Measurements from ENCODE around the gene DMPK. TPM values are rescaled to one million over a fixed set of nuclear protein-coding genes. Genes with fewer than 3 reads are reported as not detected.
A peak's percentile ranks its signal among the peaks of the same experiment; 100 is the strongest.

DMPK gene
- total RNA-seq, 1 donor from 2014 or later: 284 TPM

DNA sequence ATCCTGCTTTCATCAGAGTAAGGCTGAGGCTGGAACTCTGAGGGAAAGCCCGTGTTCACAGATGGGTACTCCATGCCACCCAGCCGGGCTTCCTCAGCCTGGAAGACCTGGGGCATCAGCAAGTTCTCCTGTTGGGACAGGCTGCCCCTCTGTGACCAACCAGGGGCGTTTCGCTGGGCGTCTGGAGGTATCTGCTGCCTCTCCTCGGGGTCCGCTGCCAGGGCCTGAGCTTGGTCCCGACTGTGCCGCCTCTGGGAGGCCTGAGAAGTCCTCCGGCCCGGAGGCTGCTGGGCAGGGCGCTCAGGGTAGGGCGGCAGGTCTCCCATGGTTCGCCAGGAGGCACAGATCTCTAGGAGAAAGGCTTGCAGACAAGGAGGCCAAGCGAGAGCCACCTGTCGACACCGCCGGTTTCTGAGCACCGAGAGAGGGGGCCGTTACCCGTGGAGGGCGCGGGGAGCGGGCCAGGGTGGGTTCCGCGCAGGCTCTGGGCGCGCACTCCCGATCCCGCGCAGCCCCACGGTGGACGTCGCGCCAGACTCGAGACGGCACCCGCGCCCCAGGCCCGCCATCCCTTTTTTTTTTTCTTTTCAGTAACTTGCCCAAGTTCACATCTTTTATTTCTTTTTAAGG, 32.7 kb upstream of the DMPK start, which contains the start of gene RSPH6A:
RSPH6A (minus strand) TSS at position 458 of the 630 bp plus-strand sequence; CDS start at position 326, 132 bp downstream.
- peaks cover 4% of the 10 kb centered on the region for H3K36me3 ChIP-seq
- peaks cover 27% of the 10 kb centered on the region for H3K4me1 ChIP-seq
- no peaks in the 10 kb centered on the region for H3K9me3 ChIP-seq (replicated peaks)
- peaks cover 11% of the 10 kb centered on the region for H3K27me3 ChIP-seq (ENCODE audit: low read depth)
- DNase-seq: no peak
- intact Hi-C loops (cut with micrococcal nuclease): no loop called here
- peak within 1 kb of the TSS; percentile 15 for H3K27ac ChIP-seq (replicated peaks)
- peak within 1 kb of the TSS; percentile 66 for H3K4me3 ChIP-seq
- TF ChIP-seq, protein P1, sequence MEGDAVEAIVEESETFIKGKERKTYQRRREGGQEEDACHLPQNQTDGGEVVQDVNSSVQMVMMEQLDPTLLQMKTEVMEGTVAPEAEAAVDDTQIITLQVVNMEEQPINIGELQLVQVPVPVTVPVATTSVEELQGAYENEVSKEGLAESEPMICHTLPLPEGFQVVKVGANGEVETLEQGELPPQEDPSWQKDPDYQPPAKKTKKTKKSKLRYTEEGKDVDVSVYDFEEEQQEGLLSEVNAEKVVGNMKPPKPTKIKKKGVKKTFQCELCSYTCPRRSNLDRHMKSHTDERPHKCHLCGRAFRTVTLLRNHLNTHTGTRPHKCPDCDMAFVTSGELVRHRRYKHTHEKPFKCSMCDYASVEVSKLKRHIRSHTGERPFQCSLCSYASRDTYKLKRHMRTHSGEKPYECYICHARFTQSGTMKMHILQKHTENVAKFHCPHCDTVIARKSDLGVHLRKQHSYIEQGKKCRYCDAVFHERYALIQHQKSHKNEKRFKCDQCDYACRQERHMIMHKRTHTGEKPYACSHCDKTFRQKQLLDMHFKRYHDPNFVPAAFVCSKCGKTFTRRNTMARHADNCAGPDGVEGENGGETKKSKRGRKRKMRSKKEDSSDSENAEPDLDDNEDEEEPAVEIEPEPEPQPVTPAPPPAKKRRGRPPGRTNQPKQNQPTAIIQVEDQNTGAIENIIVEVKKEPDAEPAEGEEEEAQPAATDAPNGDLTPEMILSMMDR (IDR thresholded peaks at IDR 0.05; ENCODE audit: borderline replicate concordance): no peak

DNA sequence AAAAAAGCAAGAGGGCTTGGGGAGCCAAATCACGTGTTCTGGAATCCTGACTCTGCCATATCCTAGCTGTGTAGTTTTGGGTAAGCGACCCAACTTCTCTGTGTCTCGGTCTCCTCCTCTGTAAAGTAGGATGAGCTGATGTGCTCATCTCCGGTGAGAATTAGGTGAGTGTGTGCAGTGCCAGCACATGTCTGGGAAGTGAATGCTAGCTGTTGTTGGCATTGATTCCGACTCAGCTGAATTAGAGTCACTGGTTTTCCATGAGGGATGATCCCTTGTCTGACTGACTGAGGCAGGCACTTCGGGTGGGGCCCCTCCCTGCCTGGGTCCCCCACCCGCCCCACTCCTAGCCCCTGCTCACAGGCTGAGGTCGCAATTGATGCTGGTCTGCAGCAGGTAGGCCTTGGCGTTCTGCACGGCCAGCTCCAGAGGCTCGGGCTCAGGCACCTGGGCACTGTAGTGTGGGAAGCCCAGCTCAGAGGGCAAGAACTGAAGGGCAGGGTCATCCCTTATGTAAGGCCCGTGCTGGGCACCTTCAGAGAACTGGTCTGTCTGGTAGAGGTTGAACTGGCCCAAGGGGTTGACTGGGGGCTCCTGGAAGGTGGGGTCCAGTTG, 32.0 kb upstream of the DMPK start:
- Histone ChIP-seq H3K36me3 (no peaks in the 10 kb centered on the region), H3K9me3 (replicated peaks) (no peaks in the 10 kb centered on the region), H3K4me3 (no peak overlapping the region), H3K27ac (replicated peaks) (no peak overlapping the region), H3K4me1 (peaks cover 27% of the 10 kb centered on the region), H3K27me3 (ENCODE audit: low read depth) (peaks cover 11% of the 10 kb centered on the region)
- TF ChIP-seq, protein P1 (IDR thresholded peaks at IDR 0.05; ENCODE audit: borderline replicate concordance): no peak
- no peak for DNase-seq
- intact Hi-C loops (cut with micrococcal nuclease): no loop called here

DNA sequence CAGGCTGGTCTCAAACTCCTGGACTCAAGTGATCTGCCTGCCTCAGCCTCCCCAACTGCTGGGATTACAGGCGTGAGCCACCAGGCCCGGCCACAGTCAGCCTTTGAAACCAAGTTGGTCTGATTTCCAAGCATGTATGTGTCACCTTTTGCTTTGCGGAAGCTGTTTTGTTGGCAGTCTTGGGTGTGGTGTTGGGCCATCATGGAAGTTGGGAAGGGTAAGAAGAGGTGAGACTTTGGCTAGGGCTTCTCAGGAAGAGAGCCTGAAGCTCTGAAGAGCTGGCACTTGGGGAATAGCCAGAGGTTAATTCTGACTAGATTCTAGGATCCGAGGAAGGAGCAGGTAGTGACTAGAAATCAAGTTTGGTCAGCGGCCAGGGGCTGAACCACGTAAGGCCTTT, 30.0 kb upstream of the DMPK start:
- no peaks in the 10 kb centered on the region for H3K36me3 ChIP-seq
- DNase-seq: no peak

DNA sequence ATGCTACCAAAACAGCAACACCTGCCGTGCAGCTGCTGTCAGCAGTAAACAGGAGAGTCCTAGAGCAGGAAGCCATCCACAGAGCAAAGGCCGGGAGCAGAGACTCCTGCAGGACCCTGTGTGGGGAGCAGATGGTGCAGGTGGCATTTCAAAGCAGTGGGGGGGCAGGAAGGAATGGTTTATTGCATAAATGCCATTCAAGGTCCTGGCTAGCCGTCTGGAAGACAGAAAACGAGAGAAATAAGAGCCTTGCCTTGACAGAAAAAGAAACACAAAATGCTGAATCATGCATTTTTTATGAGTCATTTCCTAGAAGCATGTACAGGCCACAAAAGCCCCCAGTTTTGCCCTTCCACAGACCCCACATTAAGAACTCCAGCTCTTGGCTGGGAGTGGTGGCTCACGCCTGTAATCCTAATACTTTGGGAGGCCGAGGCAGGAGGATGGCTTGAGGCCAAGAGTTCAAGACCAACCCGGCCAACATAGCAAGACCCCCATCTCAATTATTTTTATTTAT, 27.4 kb upstream of the DMPK start:
- H3K4me3 ChIP-seq: no peak overlapping the region
- H3K27ac ChIP-seq (replicated peaks): no peak overlapping the region
- H3K9me3 ChIP-seq (replicated peaks): no peaks in the 10 kb centered on the region
- peaks cover 2% of the 10 kb centered on the region for H3K27me3 ChIP-seq (ENCODE audit: low read depth)
- no peak for DNase-seq
- TF ChIP-seq, protein P1 (IDR thresholded peaks at IDR 0.05; ENCODE audit: borderline replicate concordance): no peak
- peaks cover 2% of the 10 kb centered on the region for H3K4me1 ChIP-seq
- intact Hi-C loops (cut with micrococcal nuclease): no loop called here
- H3K36me3 ChIP-seq: no peaks in the 10 kb centered on the region

More for the DNA sequence above, 30.0 kb upstream of the DMPK start:
- Histone ChIP-seq H3K9me3 (replicated peaks) (no peaks in the 10 kb centered on the region), H3K27ac (replicated peaks) (no peak overlapping the region), H3K4me1 (peaks cover 27% of the 10 kb centered on the region), H3K27me3 (ENCODE audit: low read depth) (peaks cover 11% of the 10 kb centered on the region), H3K4me3 (no peak overlapping the region)
- TF ChIP-seq, protein P1 (IDR thresholded peaks at IDR 0.05; ENCODE audit: borderline replicate concordance): no peak
- intact Hi-C loops (cut with micrococcal nuclease): no loop called here

DNA sequence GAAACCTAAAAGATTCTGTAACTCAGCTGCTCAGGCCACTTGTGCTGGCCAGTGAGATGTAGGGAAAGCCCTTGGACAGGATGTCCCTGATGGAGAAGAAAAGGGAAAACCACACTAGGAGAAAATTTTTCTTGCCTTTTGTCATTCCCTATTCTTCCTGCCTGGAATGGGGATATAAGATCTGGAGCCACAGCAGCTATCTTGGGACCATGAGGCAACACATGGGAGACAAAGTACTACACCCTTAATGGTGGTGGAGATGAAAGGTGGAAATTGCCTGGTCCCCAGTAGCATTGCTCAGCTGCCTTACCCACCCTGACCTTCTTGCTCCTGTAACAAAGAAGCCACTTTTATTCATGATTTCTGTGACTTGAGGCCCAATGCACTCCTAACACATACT, 23.4 kb upstream of the DMPK start:
- no peak overlapping the region for H3K27ac ChIP-seq (replicated peaks)
- intact Hi-C loops (cut with micrococcal nuclease): no loop called here
- H3K4me3 ChIP-seq: no peak overlapping the region
- no peaks in the 10 kb centered on the region for H3K36me3 ChIP-seq
- TF ChIP-seq, protein P1 (IDR thresholded peaks at IDR 0.05; ENCODE audit: borderline replicate concordance): no peak
- no peaks in the 10 kb centered on the region for H3K9me3 ChIP-seq (replicated peaks)
- no peaks in the 10 kb centered on the region for H3K4me1 ChIP-seq
- H3K27me3 ChIP-seq (ENCODE audit: low read depth): no peaks in the 10 kb centered on the region
- no peak for DNase-seq
